HEK293 (cell line): ENCODE measurements around the gene RACK1.
"Not testable (repeated sequence)": the region's sequence is repeated elsewhere in the genome, so short reads cannot be mapped to it uniquely, and the experiment has no call there.

ENCODE experiments used
- GLIS1 ChIP-seq: fragments of 450-650 bp; formaldehyde crosslinking; IDR thresholded peaks from 2 replicates; pipeline ENCODE4 v1.5.1; 2016; ENCODE audit warnings: missing biosample characterization, missing genetic modification characterization
- ZBTB17 ChIP-seq: fragments of 450-650 bp; formaldehyde crosslinking; IDR thresholded peaks from 2 replicates; pipeline ENCODE4 v1.5.1; 2016; ENCODE audit warnings: missing biosample characterization, missing genetic modification characterization
- ZNF121 ChIP-seq: fragments of 450-650 bp; formaldehyde crosslinking; IDR thresholded peaks from 2 replicates; pipeline ENCODE4 v1.5.1; 2016; ENCODE audit warnings: missing biosample characterization, missing genetic modification characterization
- ZNF274 ChIP-seq, 2 experiments: fragments of 200-500 bp in 1 of 2; fragments of 450-650 bp in 1 of 2; sonication (Bioruptor generic) in 1 of 2; formaldehyde crosslinking in 1 of 2; IDR thresholded peaks; 2 replicates each; pipeline versions ENCODE4 v1.5.1 to v1.6.1; 2014 to 2016; ENCODE audit warnings: borderline replicate concordance in 1 of 2, inconsistent platforms in 1 of 2, low read length in 1 of 2, missing biosample characterization in 1 of 2, missing genetic modification characterization in 1 of 2
- ZNF404 ChIP-seq: fragments of 450-650 bp; formaldehyde crosslinking; IDR thresholded peaks from 2 replicates; pipeline ENCODE4 v1.5.1; 2017; ENCODE audit warnings: missing biosample characterization, missing genetic modification characterization
- ZNF510 ChIP-seq: fragments of 450-650 bp; formaldehyde crosslinking; IDR thresholded peaks from 2 replicates; pipeline ENCODE4 v1.5.1; 2018; ENCODE audit warnings: mild to moderate bottlenecking, missing genetic modification characterization, missing biosample characterization; ENCODE audit not compliant: insufficient replicate concordance
- ZNF776 ChIP-seq: fragments of 450-650 bp; formaldehyde crosslinking; IDR thresholded peaks from 2 replicates; pipeline ENCODE4 v1.5.0; 2017; ENCODE audit warnings: missing biosample characterization, missing genetic modification characterization, borderline replicate concordance
- TF ChIP-seq, protein P1 (sequence below): fragments of 450-650 bp; formaldehyde crosslinking; IDR thresholded peaks from 2 replicates; pipeline ENCODE4 v1.5.1; 2016; ENCODE audit warnings: missing biosample characterization, missing genetic modification characterization
- TF ChIP-seq, protein P2 (sequence below): fragments of 450-650 bp; formaldehyde crosslinking; IDR thresholded peaks from 2 replicates; pipeline ENCODE4 v1.5.1; 2016; ENCODE audit warnings: missing biosample characterization, missing genetic modification characterization

DNA sequence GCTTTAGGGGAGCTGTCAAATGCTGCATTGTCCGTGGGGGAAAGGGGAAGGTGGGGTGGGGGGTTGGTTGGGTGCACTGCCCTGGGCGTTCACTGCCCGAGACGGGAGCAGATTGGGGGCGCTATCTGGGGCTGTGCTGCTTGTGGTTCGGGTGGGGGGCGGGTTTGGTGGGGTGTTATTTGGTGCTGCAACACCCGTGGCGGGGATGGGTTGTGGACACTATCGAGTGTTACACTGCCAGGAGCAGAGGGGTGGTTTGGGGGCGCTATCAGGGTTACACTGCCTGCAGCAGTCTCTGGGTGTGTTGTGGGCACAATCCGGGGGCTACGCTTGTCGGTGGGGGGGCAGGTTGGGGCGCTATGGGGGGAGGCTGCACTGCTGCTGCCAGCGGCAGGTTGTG lies 38.7 kb upstream of the RACK1 start:
- not testable (repeated sequence) for TF ChIP-seq ZNF510 (tag by site-specific recombination); ZNF274 (IDR thresholded peaks at IDR 0.05; ENCODE audit: low read length); ZNF274 (tag by site-specific recombination; IDR thresholded peaks at IDR 0.05; ENCODE audit: borderline replicate concordance); GLIS1; ZNF776; ZBTB17 (tag by site-specific recombination); ZNF121 (tag by site-specific recombination); ZNF404 (tag by site-specific recombination)
- TF ChIP-seq, protein P1, sequence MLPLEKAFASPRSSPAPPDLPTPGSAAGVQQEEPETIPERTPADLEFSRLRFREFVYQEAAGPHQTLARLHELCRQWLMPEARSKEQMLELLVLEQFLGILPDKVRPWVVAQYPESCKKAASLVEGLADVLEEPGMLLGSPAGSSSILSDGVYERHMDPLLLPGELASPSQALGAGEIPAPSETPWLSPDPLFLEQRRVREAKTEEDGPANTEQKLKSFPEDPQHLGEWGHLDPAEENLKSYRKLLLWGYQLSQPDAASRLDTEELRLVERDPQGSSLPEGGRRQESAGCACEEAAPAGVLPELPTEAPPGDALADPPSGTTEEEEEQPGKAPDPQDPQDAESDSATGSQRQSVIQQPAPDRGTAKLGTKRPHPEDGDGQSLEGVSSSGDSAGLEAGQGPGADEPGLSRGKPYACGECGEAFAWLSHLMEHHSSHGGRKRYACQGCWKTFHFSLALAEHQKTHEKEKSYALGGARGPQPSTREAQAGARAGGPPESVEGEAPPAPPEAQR (tag by site-specific recombination): not testable (repeated sequence)
- TF ChIP-seq, protein P2, sequence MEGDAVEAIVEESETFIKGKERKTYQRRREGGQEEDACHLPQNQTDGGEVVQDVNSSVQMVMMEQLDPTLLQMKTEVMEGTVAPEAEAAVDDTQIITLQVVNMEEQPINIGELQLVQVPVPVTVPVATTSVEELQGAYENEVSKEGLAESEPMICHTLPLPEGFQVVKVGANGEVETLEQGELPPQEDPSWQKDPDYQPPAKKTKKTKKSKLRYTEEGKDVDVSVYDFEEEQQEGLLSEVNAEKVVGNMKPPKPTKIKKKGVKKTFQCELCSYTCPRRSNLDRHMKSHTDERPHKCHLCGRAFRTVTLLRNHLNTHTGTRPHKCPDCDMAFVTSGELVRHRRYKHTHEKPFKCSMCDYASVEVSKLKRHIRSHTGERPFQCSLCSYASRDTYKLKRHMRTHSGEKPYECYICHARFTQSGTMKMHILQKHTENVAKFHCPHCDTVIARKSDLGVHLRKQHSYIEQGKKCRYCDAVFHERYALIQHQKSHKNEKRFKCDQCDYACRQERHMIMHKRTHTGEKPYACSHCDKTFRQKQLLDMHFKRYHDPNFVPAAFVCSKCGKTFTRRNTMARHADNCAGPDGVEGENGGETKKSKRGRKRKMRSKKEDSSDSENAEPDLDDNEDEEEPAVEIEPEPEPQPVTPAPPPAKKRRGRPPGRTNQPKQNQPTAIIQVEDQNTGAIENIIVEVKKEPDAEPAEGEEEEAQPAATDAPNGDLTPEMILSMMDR (tag by site-specific recombination): not testable (repeated sequence)
